Nephron (organoid): ENCODE measurements around the gene TXNRD3.
"Not testable (repeated sequence)": the region's sequence is repeated elsewhere in the genome, so short reads cannot be mapped to it uniquely, and the experiment has no call there.

Experiments
- H3K27ac Mint-ChIP-seq, 3 experiments: 2 replicates each; pipeline ENCODE4 v1.8.0; 2020; ENCODE audit warnings: mixed read lengths in 3 of 3, mild to moderate bottlenecking in 2 of 3, moderate library complexity in 1 of 3
- H3K27me3 Mint-ChIP-seq: 2 replicates; pipeline ENCODE4 v1.8.0; 2021; ENCODE audit warnings: low read depth, mild to moderate bottlenecking, moderate library complexity, mixed read lengths
- H3K36me3 Mint-ChIP-seq: 2 replicates; pipeline ENCODE4 v1.8.0; 2020; ENCODE audit warnings: low read depth, mixed read lengths
- H3K4me1 Mint-ChIP-seq: 2 replicates; pipeline ENCODE4 v1.8.0; 2020; ENCODE audit warnings: mixed read lengths
- H3K4me3 Mint-ChIP-seq, 3 experiments: 2 replicates each; pipeline ENCODE4 v1.8.0; 2020; ENCODE audit warnings: mild to moderate bottlenecking in 3 of 3, mixed read lengths in 3 of 3, moderate library complexity in 2 of 3
- H3K9me3 Mint-ChIP-seq: 2 replicates; pipeline ENCODE4 v1.8.0; 2020; ENCODE audit warnings: mixed read lengths
- CTCF ChIP-seq, 3 experiments: fragments of 200-600 bp; sonication (generic); IDR thresholded peaks; one replicate each; pipeline ENCODE4 v1.5.0; 2021; ENCODE audit warnings: antibody characterized with exemption in 3 of 3; ENCODE audit not compliant: unreplicated experiment in 3 of 3

TXNRD3 gene

GRCh38 chr3:126630020-126630419 is 24.9 kb downstream of the TXNRD3 start:
- Mint-ChIP-seq H3K9me3 (no peaks in the 10 kb centered on the region), H3K4me3 (no peak overlapping the region), H3K36me3 (peaks cover 49% of the 10 kb centered on the region), H3K4me1 (no peaks in the 10 kb centered on the region), H3K27ac (no peak overlapping the region), H3K27me3 (no peaks in the 10 kb centered on the region)
- no peak for TF ChIP-seq CTCF (IDR thresholded peaks at IDR 0.05; ENCODE audit: unreplicated experiment in 3 of 3)

- H3K27me3 Mint-ChIP-seq, H3K4me3 Mint-ChIP-seq, H3K9me3 Mint-ChIP-seq, H3K27ac Mint-ChIP-seq, H3K4me1 Mint-ChIP-seq: not testable (repeated sequence)
- peaks cover 49% of the 10 kb centered on the region for H3K36me3 Mint-ChIP-seq
Observed at GRCh38 chr3:126625735-126626134, 29.2 kb downstream of the TXNRD3 start.

- H3K4me3 Mint-ChIP-seq: no peak overlapping the region
- peaks cover 48% of the 10 kb centered on the region for H3K36me3 Mint-ChIP-seq
- no peaks in the 10 kb centered on the region for H3K9me3 Mint-ChIP-seq
- no peaks in the 10 kb centered on the region for H3K27me3 Mint-ChIP-seq
- no peaks in the 10 kb centered on the region for H3K4me1 Mint-ChIP-seq
- no peak overlapping the region for H3K27ac Mint-ChIP-seq
- TF ChIP-seq CTCF (IDR thresholded peaks at IDR 0.05; ENCODE audit: unreplicated experiment in 3 of 3): no peak
Observed at GRCh38 chr3:126622694-126623093, 32.2 kb downstream of the TXNRD3 start.

- Mint-ChIP-seq H3K4me3 (no peak overlapping the region), H3K27me3 (no peaks in the 10 kb centered on the region), H3K4me1 (no peaks in the 10 kb centered on the region), H3K36me3 (peaks cover 51% of the 10 kb centered on the region), H3K9me3 (no peaks in the 10 kb centered on the region), H3K27ac (no peak overlapping the region)
- TF ChIP-seq CTCF (IDR thresholded peaks at IDR 0.05; ENCODE audit: unreplicated experiment in 3 of 3): no peak
Observed at GRCh38 chr3:126621627-126622345, 33.1 kb downstream of the TXNRD3 start.

- no peak overlapping the region for H3K27ac Mint-ChIP-seq
- TF ChIP-seq CTCF (IDR thresholded peaks at IDR 0.05; ENCODE audit: unreplicated experiment in 3 of 3): no peak
- H3K36me3 Mint-ChIP-seq: peaks cover 47% of the 10 kb centered on the region
- H3K4me3 Mint-ChIP-seq: no peak overlapping the region
- no peaks in the 10 kb centered on the region for H3K9me3 Mint-ChIP-seq
- no peaks in the 10 kb centered on the region for H3K4me1 Mint-ChIP-seq
- no peaks in the 10 kb centered on the region for H3K27me3 Mint-ChIP-seq
Observed at GRCh38 chr3:126621171-126621570, 33.8 kb downstream of the TXNRD3 start.

- H3K4me3 Mint-ChIP-seq: no peak overlapping the region
- H3K27ac Mint-ChIP-seq: no peak overlapping the region
- H3K4me1 Mint-ChIP-seq: no peaks in the 10 kb centered on the region
- H3K9me3 Mint-ChIP-seq: no peaks in the 10 kb centered on the region
- no peaks in the 10 kb centered on the region for H3K27me3 Mint-ChIP-seq
- TF ChIP-seq CTCF (IDR thresholded peaks at IDR 0.05; ENCODE audit: unreplicated experiment in 3 of 3): no peak
- H3K36me3 Mint-ChIP-seq: peaks cover 49% of the 10 kb centered on the region
Observed at GRCh38 chr3:126620738-126621137, 34.2 kb downstream of the TXNRD3 start.
